Esophagus squamous epithelium (tissue), 5 donors: ENCODE results near the gene GPD1L. TPM values are rescaled to one million over a fixed set of nuclear protein-coding genes. Genes with fewer than 3 reads are reported as not detected.

Experiments
- DNase-seq: peaks from one replicate; lab custom pipeline; 2025; lab: John Stamatoyannopoulos, UW
- H3K27ac ChIP-seq, 4 donors: fragments of 200-600 bp; sonication (generic); one replicate each; pipeline ENCODE4 v1.5.1; 2016 to 2019; ENCODE audit warnings: mild to moderate bottlenecking in 1 of 4
- H3K27me3 ChIP-seq, 4 donors: fragments of 200-600 bp; sonication (generic); 1 replicate in 3 of 4; 2 replicates in 1 of 4; pipeline versions ENCODE4 v1.5.1 to v1.6.0; 2017 to 2021; ENCODE audit warnings: antibody characterized with exemption in 1 of 4
- H3K36me3 ChIP-seq, 3 donors: fragments of 200-600 bp; sonication (generic); one replicate each; pipeline ENCODE4 v1.5.1; 2016 to 2019
- H3K4me1 ChIP-seq, 3 donors: fragments of 200-600 bp; sonication (generic); one replicate each; pipeline ENCODE4 v1.5.1; 2017 to 2019
- H3K4me3 ChIP-seq, 4 donors: fragments of 200-600 bp; sonication (generic); 1 replicate in 3 of 4; 2 replicates in 1 of 4; pipeline ENCODE4 v1.5.1; 2016 to 2019; ENCODE audit warnings: mild to moderate bottlenecking in 2 of 4, moderate library complexity in 1 of 4
- H3K9me3 ChIP-seq, 3 donors: fragments of 200-600 bp; sonication (generic); one replicate each; pipeline ENCODE4 v1.5.1; 2016 to 2019
- POLR2A ChIP-seq, 4 donors: fragments of 450-650 bp; IDR thresholded peaks; one replicate each; pipeline ENCODE4 v1.6.1; 2017; ENCODE audit warnings: antibody characterized with exemption in 4 of 4, mild to moderate bottlenecking in 4 of 4, moderate library complexity in 3 of 4
- WGBS, 2 donors: methylation state at CpG; one replicate each; pipeline ENCODE4 v1.1.5; 2018; 5-methylcytosine and 5-hydroxymethylcytosine counted together
- intact Hi-C: fragments of 100-400 bp; cut with DNase I; formaldehyde crosslinking; loops from one replicate; pipeline ENCODE4 v1.15.0; 2022
- total RNA-seq, 4 donors: library from RNA; depleted of rRNA; stranded (reverse); fragments of >200 nt; gene quantifications; one replicate each; pipeline ENCODE4 v1.1.0, GENCODE V29; 2016
- TF ChIP-seq, protein P1 (sequence below), 6 experiments: fragments of 450-650 bp in 4 of 6; fragments of 200-600 bp in 2 of 6; sonication (generic) in 2 of 6; IDR thresholded peaks; one replicate each; pipeline ENCODE4 v1.5.1; 2016 to 2019; ENCODE audit warnings: antibody characterized with exemption in 6 of 6, mild to moderate bottlenecking in 4 of 6, moderate library complexity in 4 of 6
- donor health status: DM: yes; HTN: yes; CAD: no.

The GPD1L gene
- total RNA-seq, 4 donors from 2014 or later: 20.1 to 70.0 (median 45.0) TPM

DNA sequence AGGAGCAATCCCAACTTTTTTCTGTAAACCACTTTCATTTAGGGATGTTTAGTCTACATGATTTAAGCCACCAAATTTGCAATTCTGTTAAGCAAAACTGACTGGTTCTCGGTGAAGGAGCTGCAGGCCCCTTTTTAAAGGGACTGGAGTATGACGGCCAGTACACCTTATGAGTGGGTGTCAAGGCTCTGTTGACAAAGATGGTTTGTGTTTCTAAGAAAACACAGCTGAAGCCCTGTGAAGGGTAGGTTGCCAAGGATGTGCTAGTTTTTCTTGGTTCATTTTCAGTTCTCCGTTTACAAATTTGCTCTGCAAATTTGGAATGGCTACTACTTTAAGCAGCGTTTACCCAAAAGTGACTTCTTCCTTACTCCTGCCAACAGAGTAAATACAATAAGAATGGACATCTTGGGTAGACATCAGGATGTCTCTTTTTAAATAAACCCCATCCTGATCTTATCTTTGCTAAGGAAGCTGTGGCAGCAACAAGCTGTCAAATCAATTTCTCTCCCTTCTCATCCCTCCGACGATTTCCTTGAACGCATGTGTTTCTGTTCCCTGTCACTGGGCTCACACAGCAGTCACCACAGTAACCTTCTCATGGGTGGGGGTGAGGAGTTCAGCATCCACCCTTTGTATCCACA, 73.8 kb downstream of the GPD1L start:
- Histone ChIP-seq H3K9me3 (no peaks in the 10 kb centered on the region), H3K4me3 (no peak overlapping the region), H3K27ac (no peak overlapping the region), H3K27me3 (no peaks in the 10 kb centered on the region), H3K4me1 (peaks cover 0 to 23% (median 0%) of the 10 kb centered on the region in 3 donors), H3K36me3 (no peaks in the 10 kb centered on the region)
- intact Hi-C loops: loop anchor here (10.0 kb wide), 1 partner anchor 115 kb away; no protein-coding TSS in a partner anchor
- no peak for TF ChIP-seq POLR2A (IDR thresholded peaks at IDR 0.05)
- TF ChIP-seq, protein P1, sequence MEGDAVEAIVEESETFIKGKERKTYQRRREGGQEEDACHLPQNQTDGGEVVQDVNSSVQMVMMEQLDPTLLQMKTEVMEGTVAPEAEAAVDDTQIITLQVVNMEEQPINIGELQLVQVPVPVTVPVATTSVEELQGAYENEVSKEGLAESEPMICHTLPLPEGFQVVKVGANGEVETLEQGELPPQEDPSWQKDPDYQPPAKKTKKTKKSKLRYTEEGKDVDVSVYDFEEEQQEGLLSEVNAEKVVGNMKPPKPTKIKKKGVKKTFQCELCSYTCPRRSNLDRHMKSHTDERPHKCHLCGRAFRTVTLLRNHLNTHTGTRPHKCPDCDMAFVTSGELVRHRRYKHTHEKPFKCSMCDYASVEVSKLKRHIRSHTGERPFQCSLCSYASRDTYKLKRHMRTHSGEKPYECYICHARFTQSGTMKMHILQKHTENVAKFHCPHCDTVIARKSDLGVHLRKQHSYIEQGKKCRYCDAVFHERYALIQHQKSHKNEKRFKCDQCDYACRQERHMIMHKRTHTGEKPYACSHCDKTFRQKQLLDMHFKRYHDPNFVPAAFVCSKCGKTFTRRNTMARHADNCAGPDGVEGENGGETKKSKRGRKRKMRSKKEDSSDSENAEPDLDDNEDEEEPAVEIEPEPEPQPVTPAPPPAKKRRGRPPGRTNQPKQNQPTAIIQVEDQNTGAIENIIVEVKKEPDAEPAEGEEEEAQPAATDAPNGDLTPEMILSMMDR (IDR thresholded peaks at IDR 0.05): no peak
- 44 to 68% methylated on average over 7 of the region's 7 CpGs for WGBS, 2 donors
- no peak for DNase-seq

DNA sequence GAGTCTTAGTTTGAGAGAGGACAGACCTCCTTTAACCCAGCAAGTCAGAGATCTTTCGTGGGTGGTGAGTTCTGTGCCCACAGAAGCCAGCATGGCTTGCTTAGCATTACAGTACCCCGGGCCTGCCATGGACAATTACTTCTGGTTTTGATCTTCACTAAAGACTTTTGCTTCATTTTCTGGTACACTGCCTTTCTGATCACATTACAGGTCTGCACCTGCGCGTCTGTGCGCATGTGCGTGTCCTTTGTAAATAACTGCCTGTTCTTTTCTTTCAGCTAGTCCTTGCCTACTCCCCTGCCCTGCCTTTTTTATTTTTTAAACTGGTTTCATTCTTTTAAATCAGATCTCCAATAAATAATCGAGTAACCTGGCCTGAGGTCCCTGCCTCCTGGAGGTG, 74.9 kb downstream of the GPD1L start:
- no peak for DNase-seq
- no peak overlapping the region for H3K27ac ChIP-seq
- no peak overlapping the region for H3K4me3 ChIP-seq
- TF ChIP-seq POLR2A (IDR thresholded peaks at IDR 0.05): no peak
- TF ChIP-seq, protein P1 (IDR thresholded peaks at IDR 0.05): no peak
- peaks cover 0 to 4% (median 0%) of the 10 kb centered on the region in 4 donors for H3K27me3 ChIP-seq
- intact Hi-C loops: loop anchor here (10.0 kb wide), 1 partner anchor 113 kb away; no protein-coding TSS in a partner anchor
- 34 to 58% methylated on average over 7 of the region's 7 CpGs for WGBS, 2 donors
- H3K9me3 ChIP-seq: no peaks in the 10 kb centered on the region
- H3K36me3 ChIP-seq: no peaks in the 10 kb centered on the region
- H3K4me1 ChIP-seq: peaks cover 0 to 23% (median 0%) of the 10 kb centered on the region in 3 donors

DNA sequence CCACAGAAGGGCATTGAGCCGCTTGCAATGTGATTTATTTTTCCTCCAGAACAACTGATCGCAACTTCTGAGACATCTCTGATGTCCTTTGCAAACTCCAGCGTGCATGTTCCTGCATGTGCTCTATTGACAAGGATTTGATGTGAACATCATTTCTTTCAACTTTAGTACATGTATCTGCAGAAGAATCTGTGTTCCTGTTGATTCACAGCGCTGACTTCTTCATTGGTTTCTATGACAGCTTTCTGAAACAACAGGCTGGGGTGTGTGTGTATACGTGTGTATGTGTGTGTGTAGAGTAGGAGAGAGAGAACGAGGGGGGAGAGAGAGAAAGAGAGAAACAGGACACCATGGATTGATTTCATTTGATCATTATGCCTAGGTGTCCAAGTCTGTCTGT, 75.4 kb downstream of the GPD1L start:
- intact Hi-C loops: loop anchor here (10.0 kb wide), 1 partner anchor 113 kb away; no protein-coding TSS in a partner anchor
- TF ChIP-seq, protein P1 (IDR thresholded peaks at IDR 0.05): no peak
- no peak for TF ChIP-seq POLR2A (IDR thresholded peaks at IDR 0.05)
- WGBS, 2 donors: 25 to 57% methylated on average over 6 of the region's 6 CpGs

DNA sequence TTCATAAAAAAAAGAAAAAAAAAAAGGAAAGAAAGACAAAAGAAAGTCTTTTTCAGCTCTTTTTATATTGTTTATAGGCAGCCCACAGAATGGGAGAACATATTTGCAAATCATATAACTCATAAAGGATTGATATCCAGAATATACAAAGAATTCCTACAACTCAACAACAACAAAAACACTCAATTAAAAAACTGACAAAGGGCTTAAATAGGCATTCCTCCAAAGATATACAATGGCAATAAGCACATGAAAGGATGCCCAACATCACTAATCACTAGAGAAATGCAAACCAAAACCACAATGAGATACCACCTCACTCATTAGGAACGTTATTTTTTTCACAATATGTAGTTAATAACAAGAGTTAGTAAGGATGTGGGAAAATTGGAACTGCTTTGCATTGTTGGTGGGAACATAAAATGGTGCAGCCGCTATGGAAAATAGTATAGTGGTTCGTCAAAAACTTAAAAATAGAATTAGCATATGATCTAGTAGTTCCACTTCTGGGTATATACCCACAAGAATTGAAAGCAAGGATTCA, 77.8 kb downstream of the GPD1L start:
- intact Hi-C loops: loop anchor here (10.0 kb wide), 1 partner anchor 111 kb away; no protein-coding TSS in a partner anchor
- no peak for TF ChIP-seq POLR2A (IDR thresholded peaks at IDR 0.05)
- TF ChIP-seq, protein P1 (IDR thresholded peaks at IDR 0.05): no peak

More for the DNA sequence above, 75.4 kb downstream of the GPD1L start:
- Histone ChIP-seq H3K27me3 (peaks cover 0 to 6% (median 0%) of the 10 kb centered on the region in 4 donors), H3K4me3 (no peak overlapping the region), H3K36me3 (no peaks in the 10 kb centered on the region), H3K27ac (no peak overlapping the region), H3K4me1 (peaks cover 0 to 23% (median 0%) of the 10 kb centered on the region in 3 donors), H3K9me3 (no peaks in the 10 kb centered on the region)
- no peak for DNase-seq

DNA sequence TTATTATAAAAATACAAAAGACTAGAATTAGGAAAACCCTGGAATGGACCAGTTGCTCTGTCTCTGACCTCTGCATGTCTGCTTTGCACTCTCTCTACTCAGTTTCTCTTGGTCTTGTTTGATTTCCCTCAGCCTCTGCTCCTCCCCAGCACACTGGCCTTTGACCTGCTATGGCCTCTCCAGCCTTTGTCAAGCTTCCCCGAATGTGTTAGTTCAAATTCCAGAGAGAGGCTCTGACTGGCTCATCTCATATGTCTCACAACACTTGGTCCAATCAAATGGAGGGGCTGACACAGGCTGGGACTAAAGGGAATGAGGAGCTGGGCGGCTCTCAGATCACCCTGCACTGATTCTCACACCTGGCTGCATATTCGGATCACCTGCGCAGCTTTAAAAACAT, 79.7 kb downstream of the GPD1L start:
- no peaks in the 10 kb centered on the region for H3K9me3 ChIP-seq
- TF ChIP-seq POLR2A (IDR thresholded peaks at IDR 0.05): no peak
- TF ChIP-seq, protein P1 (IDR thresholded peaks at IDR 0.05): no peak
- no peaks in the 10 kb centered on the region for H3K36me3 ChIP-seq
- DNase-seq: no peak
- H3K27me3 ChIP-seq: peaks cover 0 to 6% (median 0%) of the 10 kb centered on the region in 4 donors
- H3K4me1 ChIP-seq: peaks cover 0 to 13% (median 0%) of the 10 kb centered on the region in 3 donors
- intact Hi-C loops: loop anchor here (10.0 kb wide), 1 partner anchor 109 kb away; no protein-coding TSS in a partner anchor
- 78 to 82% methylated on average over 1 to 3 of the region's 4 CpGs for WGBS, 2 donors
- H3K27ac ChIP-seq: no peak overlapping the region
- H3K4me3 ChIP-seq: no peak overlapping the region

More for the DNA sequence above, 77.8 kb downstream of the GPD1L start:
- H3K4me3 ChIP-seq: no peak overlapping the region
- H3K27me3 ChIP-seq: peaks cover 0 to 6% (median 0%) of the 10 kb centered on the region in 4 donors
- 71% methylated on average over 3 of the region's 3 CpGs for WGBS, 2 donors
- no peak overlapping the region for H3K27ac ChIP-seq
- H3K9me3 ChIP-seq: no peaks in the 10 kb centered on the region
- no peak for DNase-seq
- no peaks in the 10 kb centered on the region for H3K36me3 ChIP-seq
- H3K4me1 ChIP-seq: peaks cover 0 to 13% (median 0%) of the 10 kb centered on the region in 3 donors
